GM12878 (cell line): ENCODE results near the gene LHFPL4. TPM values are rescaled to one million over a fixed set of nuclear protein-coding genes. Genes with fewer than 3 reads are reported as not detected.

Experiments
- ATAC-seq: fragments of 200-7000 bp; cut with Tn5 transposase; 3 replicates; pipeline ENCODE4 v1.9.1; 2020; ENCODE audit warnings: mild to moderate bottlenecking, moderate library complexity
- BruUV-seq: library from RNA; stranded (reverse); fragments of 400-500 nt; replicated peaks from 2 replicates; lab custom pipeline; 2021; lab: Mats Ljungman, UMichigan
- CTCF ChIA-PET: fragments of 300-600 bp; sonication (Branson Sonifier 250); formaldehyde crosslinking; extraction: SDS; loops from one replicate; lab custom pipeline; 2021; ENCODE audit warnings: inconsistent platforms; lab: Yijun Ruan, JAX
- POLR2A ChIA-PET: fragments of 350-600 bp; formaldehyde crosslinking; extraction: SDS; loops from one replicate; lab custom pipeline; 2021; ENCODE audit warnings: inconsistent platforms; lab: Charles Lee
- RAD21 ChIA-PET: fragments of 300-600 bp; sonication (Branson Sonifier 250); formaldehyde crosslinking; loops from one replicate; lab custom pipeline; 2023; ENCODE audit warnings: antibody characterized with exemption; ENCODE audit not compliant: unreplicated experiment; lab: Charles Lee
- SMC1A ChIA-PET: fragments of 300-600 bp; sonication (Branson Sonifier 250); formaldehyde crosslinking; loops from one replicate; lab custom pipeline; 2023; ENCODE audit not compliant: unreplicated experiment, uncharacterized antibody; lab: Charles Lee
- DNase-seq: peaks from one replicate; pipeline ENCODE4 v3.0.0-alpha.2; 2011; ENCODE audit warnings: low read depth, low spot score
- FAIRE-seq: peaks from 3 replicates; lab custom pipeline; 2011; peaks lifted over from hg19 to GRCh38; lab: Jason Lieb, UNC
- H2AFZ ChIP-seq: 2 replicates; pipeline ENCODE4 v1.6.0; 2011; ENCODE audit warnings: low read depth, low read length, control low read depth; ENCODE audit not compliant: control insufficient read depth
- H3K27ac ChIP-seq: 2 replicates; pipeline ENCODE4 v1.5.1; 2011; ENCODE audit warnings: control low read depth; ENCODE audit not compliant: control insufficient read depth, insufficient read depth
- H3K27me3 ChIP-seq, 2 experiments: replicated peaks in 1 of 2; 2 replicates each; pipeline versions ENCODE4 v1.6.0 to v1.6.1; 2011; ENCODE audit warnings: low read length in 1 of 2; ENCODE audit not compliant: control insufficient read depth in 2 of 2, insufficient read depth in 2 of 2
- H3K36me3 ChIP-seq, 2 experiments: 2 replicates each; pipeline ENCODE4 v1.5.1; 2011; ENCODE audit warnings: low read length in 1 of 2; ENCODE audit not compliant: control insufficient read depth in 2 of 2, insufficient read depth in 2 of 2
- H3K4me1 ChIP-seq: 2 replicates; pipeline ENCODE4 v1.6.1; 2011; ENCODE audit warnings: mild to moderate bottlenecking, low read length, moderate library complexity, mixed read lengths; ENCODE audit not compliant: control insufficient read depth, insufficient read depth
- H3K4me2 ChIP-seq: 2 replicates; pipeline ENCODE4 v1.6.0; 2011; ENCODE audit warnings: control low read depth; ENCODE audit not compliant: control insufficient read depth, insufficient read depth
- H3K4me3 ChIP-seq: fragments of 200-600 bp; sonication (generic); 2 replicates; pipeline ENCODE4 v1.5.1; 2016
- H3K79me2 ChIP-seq: 2 replicates; pipeline ENCODE4 v1.6.0; 2011; ENCODE audit warnings: low read length; ENCODE audit not compliant: control insufficient read depth, insufficient read depth
- H3K9ac ChIP-seq: 2 replicates; pipeline ENCODE4 v1.8.0; 2011; ENCODE audit warnings: low read length, control low read depth, mixed read lengths; ENCODE audit not compliant: control insufficient read depth, insufficient read depth
- H3K9me3 ChIP-seq: replicated peaks from 3 replicates; pipeline ENCODE4 v1.5.1; 2011; ENCODE audit warnings: mild to moderate bottlenecking, low read length; ENCODE audit not compliant: control insufficient read depth, insufficient read depth
- H4K20me1 ChIP-seq: 2 replicates; pipeline ENCODE4 v1.6.0; 2011; ENCODE audit not compliant: control insufficient read depth, insufficient read depth
- CREB1 ChIP-seq: IDR thresholded peaks from 2 replicates; pipeline ENCODE4 v1.6.1; 2012; ENCODE audit warnings: low read depth, mild to moderate bottlenecking, inconsistent platforms
- CREM ChIP-seq: IDR thresholded peaks from 2 replicates; pipeline ENCODE4 v1.6.1; 2014; ENCODE audit warnings: antibody characterized with exemption, low read depth
- E2F4 ChIP-seq: IDR thresholded peaks from 2 replicates; pipeline ENCODE4 v1.6.1; 2012; ENCODE audit warnings: low read depth, low read length, improper control_type of control experiment
- EP300 ChIP-seq, 2 experiments: fragments of 150-350 bp in 1 of 2; IDR thresholded peaks; 2 replicates each; pipeline ENCODE4 v1.6.1; 2011 to 2012; ENCODE audit warnings: low read depth in 2 of 2, low read length in 2 of 2, borderline replicate concordance in 1 of 2, improper control_type of control experiment in 1 of 2, inconsistent platforms in 1 of 2; ENCODE audit not compliant: control insufficient read depth in 1 of 2
- FOXM1 ChIP-seq: IDR thresholded peaks from 2 replicates; pipeline ENCODE4 v1.6.1; 2012; ENCODE audit warnings: low read depth, mild to moderate bottlenecking, inconsistent platforms, low read length, moderate library complexity
- GATAD2B ChIP-seq: fragments of 450-650 bp; conservative IDR thresholded peaks from 2 replicates; pipeline ENCODE4 v1.6.1; 2017; ENCODE audit warnings: low read depth, mild to moderate bottlenecking, moderate library complexity
- IRF4 ChIP-seq: IDR thresholded peaks from 2 replicates; pipeline ENCODE4 v1.6.1; 2011; ENCODE audit warnings: low read depth, low read length
- MAX ChIP-seq: IDR thresholded peaks from 2 replicates; pipeline ENCODE4 v1.6.1; 2012; ENCODE audit warnings: low read depth, low read length, improper control_type of control experiment
- NFYA ChIP-seq: IDR thresholded peaks from 2 replicates; pipeline ENCODE4 v1.6.1; 2011; ENCODE audit warnings: low read depth, mild to moderate bottlenecking, low read length, improper control_type of control experiment, borderline replicate concordance
- PAX5 ChIP-seq: IDR thresholded peaks from 2 replicates; pipeline ENCODE4 v1.6.1; 2011; ENCODE audit warnings: low read depth, low read length, borderline replicate concordance
- SIX5 ChIP-seq: IDR thresholded peaks from 2 replicates; pipeline ENCODE4 v1.6.1; 2011; ENCODE audit warnings: mild to moderate bottlenecking, low read depth, low read length, moderate library complexity; ENCODE audit not compliant: severe bottlenecking
- SREBF1 ChIP-seq: IDR thresholded peaks from 2 replicates; pipeline ENCODE4 v1.6.1; 2012; ENCODE audit warnings: mild to moderate bottlenecking, low read length
- SREBF2 ChIP-seq: IDR thresholded peaks from 2 replicates; pipeline ENCODE4 v1.6.1; 2012; ENCODE audit warnings: mild to moderate bottlenecking, low read length
- TCF7 ChIP-seq: IDR thresholded peaks from 2 replicates; pipeline ENCODE4 v1.6.1; 2014; ENCODE audit warnings: antibody characterized with exemption, borderline replicate concordance
- ZBTB4 ChIP-seq: fragments of 450-650 bp; formaldehyde crosslinking; IDR thresholded peaks from 2 replicates; pipeline ENCODE4 v1.4.0; 2022; ENCODE audit warnings: mild to moderate bottlenecking, moderate library complexity
- ZNF217 ChIP-seq: fragments of 450-650 bp; IDR thresholded peaks from 2 replicates; pipeline ENCODE4 v1.6.1; 2017; ENCODE audit warnings: antibody characterized with exemption, mild to moderate bottlenecking
- ZNF622 ChIP-seq: fragments of 450-650 bp; IDR thresholded peaks from 2 replicates; pipeline ENCODE4 v1.6.1; 2017; ENCODE audit warnings: mild to moderate bottlenecking, inconsistent platforms
- WGBS: methylation state at CpG from one replicate; pipeline ENCODE4 v1.1.6; 2016; ENCODE audit warnings: low lambda C conversion rate; ENCODE audit not compliant: insufficient replicate concordance, insufficient coverage; ENCODE audit errors: missing lambda C conversion rate; 5-methylcytosine and 5-hydroxymethylcytosine counted together
- in situ Hi-C: fragments of 300-500 bp; cut with MboI; formaldehyde crosslinking; loops from 9 replicates; pipeline ENCODE4 v1.14.3; 2018; ENCODE audit warnings: mixed read lengths
- intact Hi-C: fragments of 100-400 bp; cut with micrococcal nuclease; formaldehyde crosslinking; loops from one replicate; pipeline ENCODE4 v1.14.2; 2022; ENCODE audit not compliant: unreplicated experiment
- polyA plus RNA-seq, 11 experiments: library from polyadenylated mRNA; depleted of rRNA in 4 of 11; unstranded in 6 of 11; stranded (reverse) in 5 of 11; fragments of >200 nt; fragmentation: Nextera tagmentation in 4 of 11; fragmentation: Illumina TruSeq in 1 of 11; extraction: Ambion mirVana in 4 of 11; extraction: Trizol in 1 of 11; gene quantifications; 1 replicate in 1 of 11; 2 replicates in 10 of 11; pipeline versions ENCODE4 v1.2.1 to v1.2.3, GENCODE V29; 2011 to 2016; ENCODE audit warnings: inconsistent platforms in 2 of 11, missing spikeins in 2 of 11, low read depth in 1 of 11
- total RNA-seq, 4 experiments: library from RNA; depleted of rRNA in 3 of 4; stranded (reverse); fragments of >200 nt in 3 of 4; fragmentation: Illumina TruSeq in 1 of 4; extraction: Trizol in 1 of 4; gene quantifications; 2 replicates each; pipeline versions ENCODE4 v1.2.1 to v1.2.3, GENCODE V29; 2013 to 2021

The LHFPL4 gene
- total and polyA plus RNA-seq, 10 of the 15 experiments (the other 5 are each of a cell fraction or from before 2014, with no cell fraction given) = 0.05 to 0.15 TPM; not detected in 8

GRCh38 chr3:9469986-9470385, 83.6 kb downstream of the LHFPL4 start (continued):
- TF ChIP-seq ZBTB4 (no peak), SREBF2 (no peak), SIX5 (no peak), CREM (no peak)

GRCh38 chr3:9468460-9468859, 85.2 kb downstream of the LHFPL4 start:
- Histone ChIP-seq H3K27me3 (no peaks in the 10 kb centered on the region), H4K20me1 (no peaks in the 10 kb centered on the region; the same call in none of the 2 replicates), H3K36me3 (peaks cover 27 to 67% of the 10 kb centered on the region in 2 experiments), H3K27ac (no peak overlapping the region), H2AFZ (no peak overlapping the region), H3K79me2 (no peaks in the 10 kb centered on the region; the same call in 1 of the 2 replicates), H3K4me2 (no peak overlapping the region), H3K4me3 (no peak overlapping the region), H3K9ac (no peak overlapping the region), H3K4me1 (no peaks in the 10 kb centered on the region), H3K9me3 (no peaks in the 10 kb centered on the region)
- WGBS = 80% methylated on average over 7 of the region's 7 CpGs
- TF ChIP-seq SREBF1 = no peak
- no peak for TF ChIP-seq MAX
- TF ChIP-seq CREB1 = no peak
- TF ChIP-seq FOXM1 = no peak
- TF ChIP-seq IRF4 = no peak
- TF ChIP-seq NFYA = no peak
- no peak for TF ChIP-seq ZNF217
- no peak for TF ChIP-seq E2F4
- no peak for TF ChIP-seq ZNF622
- no peak for TF ChIP-seq TCF7
- TF ChIP-seq EP300 (IDR thresholded peaks at IDR 0.05; ENCODE audit: borderline replicate concordance in 1 of 2, control insufficient read depth in 1 of 2, low read depth in 2 of 2, low read length in 2 of 2) = no peak
- no peak for TF ChIP-seq GATAD2B
- no peak for TF ChIP-seq PAX5
- no peak for FAIRE-seq
- ChIA-PET RAD21 (no interaction called here), POLR2A (no interaction called here), CTCF (interaction anchor here (1.2 kb wide), 1 partner anchor 115 kb away, joined by 6 read pairs; no protein-coding TSS in a partner anchor), SMC1A (interaction anchor here (0.6 to 1.2 kb wide), 3 partner anchors 25 to 284 kb away, joined by 3 read pairs; no protein-coding TSS in a partner anchor)
- BruUV-seq = no TSS peak
- in situ Hi-C loops (no loop called here), intact Hi-C loops (no loop called here)
- no peak for ATAC-seq
- no peak for DNase-seq
